ENCODE results near the gene CLHC1. TPM values are rescaled to one million over a fixed set of nuclear protein-coding genes. Genes with fewer than 3 reads are reported as not detected.

CLHC1 gene
- total RNA-seq, 4 donors from 2014 or later = 2.5 to 12.7 (median 5.9) TPM

DNA sequence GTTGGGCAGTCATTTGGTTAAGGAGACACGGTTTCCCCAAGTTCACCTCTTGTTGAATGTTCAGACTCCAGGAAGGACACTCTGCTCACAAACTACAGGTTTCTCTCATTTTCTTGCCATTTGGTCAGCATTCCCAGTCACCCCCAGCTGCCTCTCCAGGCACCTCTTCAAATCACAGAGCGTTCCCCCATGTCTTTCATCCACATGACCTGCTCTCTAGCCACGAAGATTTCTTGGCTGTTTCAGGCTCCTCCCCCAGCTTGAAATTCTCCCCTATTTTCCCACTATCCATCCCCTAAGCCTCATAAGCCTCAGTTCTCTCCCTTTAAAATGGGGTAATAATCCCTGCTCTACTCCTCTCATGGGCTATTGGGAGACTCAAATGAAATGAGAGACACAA, 92.8 kb downstream of the CLHC1 start:
- TF ChIP-seq EP300 (IDR thresholded peaks at IDR 0.05) = no peak
- no peak for TF ChIP-seq POLR2A (IDR thresholded peaks at IDR 0.05)
- TF ChIP-seq POLR2AphosphoS5 (IDR thresholded peaks at IDR 0.05) = no peak
- TF ChIP-seq, protein P1, sequence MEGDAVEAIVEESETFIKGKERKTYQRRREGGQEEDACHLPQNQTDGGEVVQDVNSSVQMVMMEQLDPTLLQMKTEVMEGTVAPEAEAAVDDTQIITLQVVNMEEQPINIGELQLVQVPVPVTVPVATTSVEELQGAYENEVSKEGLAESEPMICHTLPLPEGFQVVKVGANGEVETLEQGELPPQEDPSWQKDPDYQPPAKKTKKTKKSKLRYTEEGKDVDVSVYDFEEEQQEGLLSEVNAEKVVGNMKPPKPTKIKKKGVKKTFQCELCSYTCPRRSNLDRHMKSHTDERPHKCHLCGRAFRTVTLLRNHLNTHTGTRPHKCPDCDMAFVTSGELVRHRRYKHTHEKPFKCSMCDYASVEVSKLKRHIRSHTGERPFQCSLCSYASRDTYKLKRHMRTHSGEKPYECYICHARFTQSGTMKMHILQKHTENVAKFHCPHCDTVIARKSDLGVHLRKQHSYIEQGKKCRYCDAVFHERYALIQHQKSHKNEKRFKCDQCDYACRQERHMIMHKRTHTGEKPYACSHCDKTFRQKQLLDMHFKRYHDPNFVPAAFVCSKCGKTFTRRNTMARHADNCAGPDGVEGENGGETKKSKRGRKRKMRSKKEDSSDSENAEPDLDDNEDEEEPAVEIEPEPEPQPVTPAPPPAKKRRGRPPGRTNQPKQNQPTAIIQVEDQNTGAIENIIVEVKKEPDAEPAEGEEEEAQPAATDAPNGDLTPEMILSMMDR (IDR thresholded peaks at IDR 0.05) = no peak
- WGBS = 84% methylated on average over 3 of the region's 3 CpGs
- no peak for DNase-seq (ENCODE audit: low spot score in 2 of 2)
- Histone ChIP-seq H3K4me3 (no peak overlapping the region), H3K36me3 (no peaks in the 10 kb centered on the region), H3K27ac (no peak overlapping the region), H3K4me1 (peaks cover 24% of the 10 kb centered on the region), H3K27me3 (no peaks in the 10 kb centered on the region), H3K9me3 (no peaks in the 10 kb centered on the region)

DNA sequence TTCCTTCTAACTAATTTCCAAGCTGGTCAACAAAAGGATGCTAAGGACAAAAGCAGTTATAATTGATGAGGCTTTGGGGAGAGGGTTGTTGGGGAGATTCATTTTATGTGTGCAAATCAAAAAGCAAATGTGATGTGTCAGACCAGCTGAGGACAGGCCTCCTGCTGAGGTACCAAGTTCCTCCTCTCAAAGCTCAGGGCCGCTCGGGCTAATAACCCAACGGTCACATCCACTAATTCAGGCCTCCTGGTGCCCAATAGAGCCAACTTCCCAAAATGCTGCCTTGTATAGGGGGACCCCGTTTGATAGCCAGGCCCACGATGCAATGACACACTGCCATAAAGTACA, 93.2 kb downstream of the CLHC1 start:
- 92% methylated on average over 5 of the region's 5 CpGs for WGBS
- TF ChIP-seq, protein P1 (IDR thresholded peaks at IDR 0.05) = no peak
- TF ChIP-seq POLR2AphosphoS5 (IDR thresholded peaks at IDR 0.05) = no peak
- no peak for TF ChIP-seq POLR2A (IDR thresholded peaks at IDR 0.05)
- no peak for TF ChIP-seq EP300 (IDR thresholded peaks at IDR 0.05)
- H3K9me3 ChIP-seq = no peaks in the 10 kb centered on the region
- DNase-seq (ENCODE audit: low spot score in 2 of 2) = no peak
- no peak overlapping the region for H3K4me3 ChIP-seq
- H3K27ac ChIP-seq = no peak overlapping the region
- H3K4me1 ChIP-seq = peaks cover 28% of the 10 kb centered on the region
- no peaks in the 10 kb centered on the region for H3K36me3 ChIP-seq
- no peaks in the 10 kb centered on the region for H3K27me3 ChIP-seq

DNA sequence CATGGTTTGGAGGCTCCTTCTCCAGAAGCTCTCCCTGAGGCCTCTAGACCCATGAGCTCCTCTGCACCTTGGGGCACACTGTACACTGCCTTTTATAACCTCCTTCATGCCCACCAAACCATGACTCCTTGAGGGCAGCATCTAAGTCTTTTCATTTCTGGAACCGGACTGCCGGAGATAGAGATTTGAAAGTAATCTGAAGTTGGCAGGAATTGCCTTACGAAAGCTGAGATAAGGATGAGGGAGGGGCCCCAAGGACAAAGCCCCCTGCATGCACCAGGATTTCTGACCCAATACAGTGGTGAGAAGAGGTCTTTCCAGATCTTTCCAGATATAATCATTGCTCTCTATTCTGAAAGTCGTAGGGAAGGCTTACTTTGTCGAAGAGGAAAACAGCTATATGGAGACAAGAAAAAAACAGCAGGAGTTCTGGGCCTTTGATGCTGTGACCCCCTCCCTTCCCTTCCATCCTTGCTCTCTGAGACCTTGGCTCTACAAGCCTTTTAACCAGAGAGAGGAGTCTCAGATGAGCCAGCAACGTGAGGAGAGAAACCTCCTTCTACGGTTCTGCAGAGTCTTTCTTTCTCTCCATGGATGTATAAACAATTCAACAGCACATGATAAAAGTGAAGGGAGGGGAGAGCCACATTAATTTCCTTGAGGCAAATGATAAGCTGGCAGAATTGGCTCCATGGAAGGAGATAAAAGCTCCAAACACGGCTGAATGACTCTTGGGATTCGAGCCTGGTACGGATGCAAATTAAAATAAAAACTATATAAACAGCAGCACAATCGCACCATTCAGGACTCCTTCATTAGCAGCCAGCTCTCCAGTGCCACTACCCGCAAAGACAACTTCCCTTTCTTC, 93.8 kb downstream of the CLHC1 start:
- no peak for DNase-seq (ENCODE audit: low spot score in 2 of 2)

GRCh38 chr2:55137024-55137958, 94.8 kb downstream of the CLHC1 start:
- Histone ChIP-seq H3K36me3 (no peaks in the 10 kb centered on the region), H3K9me3 (no peaks in the 10 kb centered on the region), H3K27ac (no peak overlapping the region), H3K27me3 (no peaks in the 10 kb centered on the region), H3K4me3 (no peak overlapping the region), H3K4me1 (peaks cover 28% of the 10 kb centered on the region)
- TF ChIP-seq, protein P1 (IDR thresholded peaks at IDR 0.05) = no peak
- no peak for TF ChIP-seq EP300 (IDR thresholded peaks at IDR 0.05)
- TF ChIP-seq POLR2A (IDR thresholded peaks at IDR 0.05) = no peak
- no peak for TF ChIP-seq POLR2AphosphoS5 (IDR thresholded peaks at IDR 0.05)
- DNase-seq (ENCODE audit: low spot score in 2 of 2) = no peak
- 76% methylated on average over 23 of the region's 23 CpGs for WGBS

More for the DNA sequence above, 93.8 kb downstream of the CLHC1 start:
- Histone ChIP-seq H3K9me3 (no peaks in the 10 kb centered on the region), H3K4me3 (no peak overlapping the region), H3K36me3 (no peaks in the 10 kb centered on the region), H3K27me3 (no peaks in the 10 kb centered on the region), H3K27ac (no peak overlapping the region), H3K4me1 (peaks cover 28% of the 10 kb centered on the region)
- no peak for TF ChIP-seq POLR2A (IDR thresholded peaks at IDR 0.05)
- no peak for TF ChIP-seq POLR2AphosphoS5 (IDR thresholded peaks at IDR 0.05)
- no peak for TF ChIP-seq EP300 (IDR thresholded peaks at IDR 0.05)
- TF ChIP-seq, protein P1 (IDR thresholded peaks at IDR 0.05) = no peak
- WGBS = 47% methylated on average over 12 of the region's 12 CpGs

DNA sequence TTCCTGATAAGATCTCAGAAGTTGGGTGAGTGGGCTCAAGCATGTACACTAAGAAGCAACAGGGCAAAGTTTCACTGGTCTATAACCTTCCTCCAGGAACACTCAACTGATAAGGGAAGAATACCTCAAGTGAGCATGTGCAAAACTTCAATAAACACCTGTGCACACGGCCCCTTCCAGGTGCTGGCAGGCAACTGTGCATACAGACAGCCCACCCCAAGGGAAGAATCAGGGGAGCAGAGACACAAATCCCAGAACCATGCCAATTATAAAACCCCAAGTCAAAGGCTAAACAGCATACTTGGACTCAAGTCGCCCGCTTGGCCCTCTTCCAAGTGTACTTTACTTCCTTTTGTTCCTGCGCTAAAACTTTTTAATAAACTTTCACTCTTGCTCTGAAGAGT, 96.0 kb downstream of the CLHC1 start:
- H3K9me3 ChIP-seq = no peaks in the 10 kb centered on the region
- peaks cover 28% of the 10 kb centered on the region for H3K4me1 ChIP-seq
- 52% methylated on average over 4 of the region's 4 CpGs for WGBS
- no peak for DNase-seq (ENCODE audit: low spot score in 2 of 2)
- no peak for TF ChIP-seq EP300 (IDR thresholded peaks at IDR 0.05)
- TF ChIP-seq POLR2AphosphoS5 (IDR thresholded peaks at IDR 0.05) = no peak
- TF ChIP-seq POLR2A (IDR thresholded peaks at IDR 0.05) = no peak
- TF ChIP-seq, protein P1 (IDR thresholded peaks at IDR 0.05) = no peak
- H3K4me3 ChIP-seq = no peak overlapping the region
- no peaks in the 10 kb centered on the region for H3K27me3 ChIP-seq
- H3K27ac ChIP-seq = no peak overlapping the region
- no peaks in the 10 kb centered on the region for H3K36me3 ChIP-seq

Measured in suprapubic skin (tissue), 4 donors.